ENCODE results near the gene SCN4B. TPM values are rescaled to one million over a fixed set of nuclear protein-coding genes. Genes with fewer than 3 reads are reported as not detected.

Gene SCN4B
- total RNA-seq, 1 donor = not detected

- no peak for DNase-seq (ENCODE audit: low read depth)
- no peak overlapping the region for H3K4me3 ChIP-seq (ENCODE audit: low read depth, low read length)
- TF ChIP-seq CTCF (IDR thresholded peaks at IDR 0.05; ENCODE audit: insufficient read depth, low read depth, low read length) = no peak
Measured at GRCh38 chr11:118180300-118180703, 27.7 kb upstream of the SCN4B start.

GRCh38 chr11:118176778-118177134 lies 24.1 kb upstream of the SCN4B start:
- no peak for DNase-seq (ENCODE audit: low read depth)
- no peak for TF ChIP-seq CTCF (IDR thresholded peaks at IDR 0.05; ENCODE audit: insufficient read depth, low read depth, low read length)
- H3K4me3 ChIP-seq (ENCODE audit: low read depth, low read length) = no peak overlapping the region

- DNase-seq (ENCODE audit: low read depth) = no peak
- no peak for TF ChIP-seq CTCF (IDR thresholded peaks at IDR 0.05; ENCODE audit: insufficient read depth, low read depth, low read length)
- no peak within 1 kb of the TSS for H3K4me3 ChIP-seq (ENCODE audit: low read depth, low read length)
Measured at GRCh38 chr11:118175993-118176777, 23.6 kb upstream of the SCN4B start, which contains the start of gene SCN2B. Gene SCN2B (minus strand): TSS chr11:118176639. CDS start chr11:118176431, 208 bp downstream.

GRCh38 chr11:118175031-118175992 lies 22.7 kb upstream of the SCN4B start:
- no peak for TF ChIP-seq CTCF (IDR thresholded peaks at IDR 0.05; ENCODE audit: insufficient read depth, low read depth, low read length)
- DNase-seq (ENCODE audit: low read depth) = no peak
- no peak overlapping the region for H3K4me3 ChIP-seq (ENCODE audit: low read depth, low read length)

GRCh38 chr11:118174006-118174567 lies 21.5 kb upstream of the SCN4B start:
- H3K4me3 ChIP-seq (ENCODE audit: low read depth, low read length) = no peak overlapping the region
- no peak for TF ChIP-seq CTCF (IDR thresholded peaks at IDR 0.05; ENCODE audit: insufficient read depth, low read depth, low read length)
- no peak for DNase-seq (ENCODE audit: low read depth)

GRCh38 chr11:118172356-118172755 lies 19.7 kb upstream of the SCN4B start:
- no peak for DNase-seq (ENCODE audit: low read depth)

More at GRCh38 chr11:118172356-118172755, 19.7 kb upstream of the SCN4B start:
- TF ChIP-seq CTCF (IDR thresholded peaks at IDR 0.05; ENCODE audit: insufficient read depth, low read depth, low read length) = no peak
- no peak overlapping the region for H3K4me3 ChIP-seq (ENCODE audit: low read depth, low read length)
